GM18499 (cell line): ENCODE measurements around the gene CD72.
A peak's percentile ranks its signal among the peaks of the same experiment; 100 is the strongest.
"Not testable (repeated sequence)": the region's sequence is repeated elsewhere in the genome, so short reads cannot be mapped to it uniquely, and the experiment has no call there.

Source experiments
- ATAC-seq: cut with Tn5 transposase; IDR thresholded peaks from one replicate; pipeline ENCODE4 v1.9.1; 2021; ENCODE audit warnings: moderate number of reproducible peaks; ENCODE audit not compliant: insufficient read depth, unreplicated experiment

CD72 gene

DNA sequence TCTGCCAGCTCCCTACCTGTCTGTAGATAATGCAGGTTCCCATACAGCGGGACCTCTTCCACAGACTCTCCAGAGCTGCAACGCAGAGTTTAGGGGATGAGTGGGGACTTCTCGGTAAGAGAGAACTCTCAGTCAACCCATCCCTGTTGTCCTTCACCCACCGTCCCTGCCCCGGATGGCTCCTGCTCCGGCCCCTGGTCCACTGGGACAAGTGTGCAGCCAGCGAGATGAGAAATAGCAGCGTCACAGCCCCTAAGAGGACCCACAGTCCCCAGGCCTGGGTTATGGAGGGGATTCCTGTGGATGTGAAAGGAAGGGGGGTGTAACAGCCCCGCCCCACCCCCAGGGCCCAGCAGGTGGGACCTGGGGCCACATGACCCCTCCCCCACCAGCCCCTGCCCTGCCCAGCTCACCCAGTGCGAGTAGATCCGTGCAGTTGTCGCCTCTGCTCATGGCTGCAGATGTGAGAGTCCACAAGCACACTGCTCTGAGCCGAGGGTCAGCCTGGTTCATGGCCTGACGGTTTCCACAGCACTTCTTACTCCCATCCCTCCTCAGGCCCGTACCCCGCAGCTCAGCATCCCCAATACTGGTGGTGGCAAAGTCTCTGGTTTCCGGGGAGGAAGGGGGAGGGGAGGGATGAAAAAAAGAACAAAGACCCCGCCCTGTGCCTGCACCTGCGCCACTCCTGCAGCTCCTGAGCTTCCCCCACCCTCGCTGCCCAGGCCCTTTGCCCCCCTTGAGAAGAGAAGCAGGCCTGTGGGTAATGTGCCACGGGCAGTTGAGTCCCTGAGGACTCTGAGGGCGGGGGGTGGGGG is 32.3 kb upstream of the CD72 start, which contains the start of gene SIT1:
Gene SIT1, minus strand, starts transcription at position 591 of the 818 bp plus-strand sequence. Its CDS starts 78 bp downstream, at position 513.
- no peak for ATAC-seq

DNA sequence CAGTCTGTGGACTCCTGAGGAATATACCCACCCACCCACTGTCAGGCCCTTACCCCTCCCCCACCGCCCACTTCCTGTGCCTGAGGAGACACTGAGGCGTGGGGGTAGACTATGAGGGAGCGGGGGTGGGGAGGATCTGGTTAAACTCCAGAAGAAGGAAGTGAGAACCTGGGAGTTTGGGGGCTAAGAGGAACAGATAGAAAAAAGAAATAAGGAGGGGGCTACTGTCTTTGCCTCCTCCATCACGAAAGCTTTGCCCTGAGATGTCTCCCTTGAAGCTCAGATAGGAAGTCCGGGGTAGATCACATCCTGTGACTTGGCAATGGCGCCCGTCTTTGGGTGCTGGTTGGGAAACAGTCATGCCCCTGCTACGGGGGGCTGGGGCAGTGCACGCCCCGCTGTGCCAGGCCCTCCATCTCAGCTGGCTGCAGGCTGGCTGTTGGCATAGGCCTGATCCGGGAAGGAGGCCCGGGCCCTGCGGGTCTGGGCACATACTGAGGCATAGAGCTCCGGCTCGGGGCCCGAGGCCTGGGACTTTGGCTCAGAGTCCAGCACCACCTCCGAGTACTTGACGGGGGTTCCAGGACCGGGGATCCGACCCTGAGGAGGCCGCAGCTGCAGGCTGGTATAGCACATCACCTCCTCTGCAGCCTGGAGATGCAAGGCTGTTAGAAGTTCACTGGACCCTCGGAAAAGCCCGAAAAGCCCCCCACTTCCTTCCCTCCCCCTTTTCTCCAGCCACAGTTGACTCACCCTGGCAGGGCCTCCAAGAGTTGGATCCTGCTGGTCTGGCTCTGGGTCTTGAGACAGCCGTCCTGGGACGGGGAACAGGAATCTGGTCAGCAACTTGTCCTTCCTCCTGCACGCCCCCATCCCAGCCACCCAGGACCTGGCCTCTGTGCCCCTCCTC is 31.5 kb upstream of the CD72 start:
- ATAC-seq: no peak

- ATAC-seq: peak; percentile 74
Observed at GRCh38 chr9:35646533-35647265, 28.5 kb upstream of the CD72 start.

DNA sequence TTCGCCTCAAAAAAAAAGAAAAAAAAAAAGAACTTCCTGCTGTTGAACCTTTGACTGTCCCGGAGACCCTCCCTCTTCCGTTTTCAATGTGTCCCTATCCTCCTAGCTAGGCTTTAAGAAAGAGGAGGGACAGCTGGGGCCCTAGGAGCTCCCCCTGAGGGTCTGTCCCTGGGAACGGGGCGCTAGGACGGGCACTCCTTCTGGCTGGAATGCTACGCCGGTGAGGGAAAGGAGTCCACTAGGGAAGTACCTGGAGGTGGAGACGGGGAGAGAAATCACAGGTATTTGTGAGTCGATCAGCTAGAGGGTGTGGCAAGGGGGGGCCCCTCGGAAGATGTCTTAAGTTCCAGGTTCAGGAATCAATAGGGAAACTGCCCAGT is 27.9 kb upstream of the CD72 start:
- no peak for ATAC-seq

GRCh38 chr9:35645736-35646135 is 27.5 kb upstream of the CD72 start:
- ATAC-seq: not testable (repeated sequence)

DNA sequence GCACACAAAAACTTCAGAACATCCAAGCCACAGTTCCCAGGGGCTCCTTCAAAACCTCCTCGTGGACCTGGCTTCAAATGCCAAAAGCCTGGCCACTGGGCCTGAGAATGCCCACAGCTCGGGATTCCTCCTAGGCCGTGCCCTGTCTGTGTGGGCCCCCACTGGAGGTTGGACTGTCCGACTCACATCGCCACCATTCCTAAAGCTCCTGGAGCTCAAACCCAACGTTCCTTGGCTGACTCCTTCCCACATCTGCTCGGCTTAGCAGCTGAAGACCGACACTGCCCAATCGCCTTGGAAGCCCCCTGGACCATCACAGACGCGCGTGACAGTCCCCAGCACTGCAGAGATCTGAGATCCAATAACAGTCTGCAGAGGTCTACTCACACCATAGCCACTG is 24.8 kb upstream of the CD72 start:
- ATAC-seq: no peak

GRCh38 chr9:35641478-35641877 is 23.3 kb upstream of the CD72 start:
- ATAC-seq: not testable (repeated sequence)

GRCh38 chr9:35640431-35640830 is 22.2 kb upstream of the CD72 start:
- ATAC-seq: not testable (repeated sequence)

- no peak for ATAC-seq
Observed at GRCh38 chr9:35639631-35640030, 21.4 kb upstream of the CD72 start.

DNA sequence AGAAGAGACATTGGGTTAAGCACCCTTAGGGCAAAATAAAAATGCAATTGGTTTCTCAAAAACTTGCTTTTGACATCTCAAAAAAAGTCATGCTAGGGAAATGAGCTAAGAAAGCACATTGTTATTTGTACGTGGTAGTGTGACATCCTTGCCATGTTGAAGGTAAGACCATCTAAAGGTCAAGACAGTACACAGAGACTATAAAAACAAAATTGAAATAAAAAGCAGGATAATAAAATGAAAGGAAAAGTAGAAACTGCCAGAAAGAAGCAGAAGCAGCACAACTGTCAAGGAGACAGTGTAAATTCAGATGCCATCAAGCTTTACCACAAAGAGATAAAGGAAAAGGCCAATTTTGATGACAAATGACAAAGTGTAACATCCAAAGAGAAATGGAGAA is 21.0 kb upstream of the CD72 start:
- ATAC-seq: not testable (repeated sequence)

GRCh38 chr9:35638751-35639150 is 20.5 kb upstream of the CD72 start:
- not testable (repeated sequence) for ATAC-seq

DNA sequence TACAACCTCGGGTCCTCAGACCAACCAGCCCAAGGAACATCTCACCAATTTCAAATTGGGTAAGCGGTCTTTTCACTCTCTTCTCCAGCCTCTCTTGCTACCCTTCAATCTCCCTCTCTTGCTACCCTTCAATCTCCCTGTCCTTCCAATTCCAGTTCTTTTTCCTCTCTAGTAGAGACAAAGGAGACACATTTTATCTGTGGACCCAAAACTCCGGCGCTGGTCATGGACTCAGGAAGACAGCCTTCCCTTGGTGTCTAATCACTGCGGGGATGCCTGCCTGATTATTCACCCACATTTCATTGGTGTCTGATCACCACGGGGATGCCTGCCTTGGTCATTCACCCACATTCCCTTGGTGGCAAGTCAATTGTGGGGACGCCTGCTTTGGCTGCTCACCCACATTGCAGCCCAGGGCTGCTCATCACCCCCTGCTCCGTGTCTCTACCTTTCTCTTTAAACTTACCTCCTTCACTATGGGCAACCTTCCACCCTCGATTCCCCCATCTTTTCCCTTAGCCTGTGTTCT is 19.3 kb upstream of the CD72 start:
- not testable (repeated sequence) for ATAC-seq

DNA sequence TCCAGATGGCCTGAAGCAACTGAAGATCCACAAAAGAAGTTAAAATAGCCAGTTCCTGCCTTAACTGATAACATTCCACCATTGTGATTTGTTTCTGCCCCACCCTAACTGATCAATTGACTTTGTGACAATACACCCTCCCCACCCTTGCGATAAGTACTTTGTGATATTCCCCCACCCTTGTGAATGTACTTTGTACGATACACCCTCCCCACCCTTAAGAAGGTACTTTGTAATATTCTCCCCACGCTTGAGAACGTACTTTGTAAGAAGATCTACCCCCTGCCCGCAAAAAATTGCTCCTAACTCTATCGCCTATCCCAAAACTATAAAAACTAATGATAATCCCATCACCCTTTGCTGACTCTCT is 18.6 kb upstream of the CD72 start:
- not testable (repeated sequence) for ATAC-seq

- no peak for ATAC-seq
Observed at GRCh38 chr9:35636135-35636876, 18.1 kb upstream of the CD72 start.

DNA sequence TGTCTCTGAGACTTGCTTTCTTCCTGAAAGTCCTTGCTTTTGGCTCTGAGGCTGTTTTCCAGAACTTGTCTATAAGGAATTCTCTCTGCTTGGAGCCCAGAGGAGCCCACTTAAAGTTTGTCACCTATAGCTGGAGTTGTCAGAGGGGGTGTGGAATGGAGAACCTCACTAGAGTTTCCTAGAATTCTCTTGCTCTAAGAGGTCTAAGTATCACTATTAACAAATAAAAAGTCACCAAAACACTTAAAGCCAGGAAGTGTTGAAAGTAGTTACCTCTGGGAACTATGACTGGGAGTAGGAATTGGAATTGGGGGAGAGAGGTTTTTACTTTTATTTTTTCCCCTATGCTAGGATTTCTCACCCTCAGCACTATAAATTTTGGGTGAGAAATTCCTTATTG is 17.5 kb upstream of the CD72 start:
- ATAC-seq: no peak

DNA sequence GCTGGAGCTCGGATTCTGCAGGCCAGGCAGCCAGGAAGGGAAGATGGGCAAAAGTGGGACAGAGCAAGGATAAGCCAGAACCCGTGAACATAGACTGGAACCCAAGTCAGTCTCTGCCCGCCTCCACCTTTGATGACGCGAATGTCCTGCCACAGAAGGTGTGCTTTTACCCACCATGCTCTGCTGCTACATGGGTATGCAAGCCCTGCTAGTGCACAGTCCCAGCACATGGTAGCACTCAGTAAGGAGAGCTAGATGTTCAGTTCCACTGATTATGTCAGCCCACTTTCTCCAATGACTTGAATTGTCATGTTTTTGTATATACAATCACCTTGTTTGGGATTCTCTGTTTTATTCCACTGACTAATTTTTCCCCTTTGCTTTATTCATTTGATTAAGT is 11.4 kb upstream of the CD72 start:
- no peak for ATAC-seq

DNA sequence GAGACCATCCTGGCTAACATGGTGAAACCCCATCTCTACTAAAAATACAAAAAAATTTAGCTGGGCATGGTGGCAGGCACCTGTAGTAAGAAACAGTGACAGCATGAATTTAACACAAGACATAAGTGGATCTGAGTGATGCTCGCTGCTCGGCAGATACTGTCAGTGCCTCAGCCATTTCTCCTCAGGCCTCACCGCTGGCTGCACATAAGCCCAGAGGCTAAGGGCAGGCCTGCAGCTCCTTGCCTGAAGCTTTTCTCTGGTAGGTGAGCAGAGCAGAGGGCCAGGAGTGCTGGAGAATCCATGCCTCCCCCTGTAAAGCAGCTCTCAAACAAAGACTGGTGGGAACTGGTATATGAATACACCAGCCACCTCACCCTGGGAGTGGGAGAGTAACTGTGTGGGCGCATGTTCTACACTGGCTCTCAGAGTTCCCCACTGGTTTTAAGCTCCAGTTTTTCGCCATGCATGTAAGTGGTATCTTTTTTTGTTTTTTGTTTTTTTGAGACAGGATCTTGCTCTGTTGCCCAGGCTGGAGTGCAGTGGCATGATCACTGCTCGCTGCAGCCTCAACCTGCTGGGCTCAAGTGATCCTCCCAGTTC is 10.3 kb upstream of the CD72 start:
- ATAC-seq: no peak

DNA sequence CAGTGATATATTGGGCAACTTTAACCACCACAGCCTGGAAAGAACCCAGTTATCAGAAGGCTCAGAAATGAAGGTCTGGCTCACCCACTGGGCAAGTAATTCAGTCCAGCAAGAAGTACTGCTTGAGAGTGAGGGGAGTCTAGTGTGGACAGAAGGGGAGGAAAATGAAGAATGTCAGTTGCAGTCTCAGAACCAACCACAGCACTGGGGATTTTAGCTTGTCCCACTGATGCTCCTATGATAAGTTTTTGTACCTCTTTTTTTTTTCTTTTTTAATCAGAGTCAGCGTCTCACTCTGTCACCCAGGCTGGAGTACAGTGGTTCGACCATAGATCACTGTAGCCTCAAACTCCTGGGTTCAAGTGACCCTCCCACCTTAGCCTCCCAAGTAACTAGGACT is 9.4 kb upstream of the CD72 start:
- ATAC-seq: no peak

GRCh38 chr9:35619800-35620158 is 1.6 kb upstream of the CD72 start:
- peak; percentile 38 for ATAC-seq
